GM12865 (cell line): ENCODE results near the gene ID2.

Experiments used
- DNase-seq: peaks from one replicate; pipeline ENCODE4 v3.0.0; 2010; ENCODE audit warnings: low read depth
- H3K4me3 ChIP-seq: 2 replicates; pipeline ENCODE4 v1.5.1; 2011; ENCODE audit warnings: mild to moderate bottlenecking, low read depth, low read length, control low read depth
- CTCF ChIP-seq: IDR thresholded peaks from 2 replicates; pipeline ENCODE4 v1.5.1; 2011; ENCODE audit warnings: low read length, control low read depth, low read depth, inconsistent platforms; ENCODE audit not compliant: insufficient read depth; ENCODE audit errors: missing control alignments

Gene ID2

GRCh38 chr2:8678731-8679566 is 2.9 kb upstream of the ID2 start:
- no peak for TF ChIP-seq CTCF
- H3K4me3 ChIP-seq = peak overlapping the region; percentile 51
- peak; percentile 97 for DNase-seq

- no peak for TF ChIP-seq CTCF
- H3K4me3 ChIP-seq = peak overlapping the region; percentile 51
- no peak for DNase-seq
Observed at GRCh38 chr2:8679567-8679826, 2.4 kb upstream of the ID2 start.

- H3K4me3 ChIP-seq = peak overlapping the region; percentile 71
- no peak for TF ChIP-seq CTCF
- DNase-seq = peak; percentile 31
Observed at GRCh38 chr2:8679827-8680731, 1.8 kb upstream of the ID2 start.

- H3K4me3 ChIP-seq = peak overlapping the region; percentile 71
- TF ChIP-seq CTCF = no peak
- peak; percentile 81 for DNase-seq
Observed at GRCh38 chr2:8680822-8681760, 765 bp upstream of the ID2 start.

- no peak for TF ChIP-seq CTCF
Observed at GRCh38 chr2:8682719-8683667, 1.1 kb downstream of the ID2 start.

GRCh38 chr2:8684540-8684877 is 2.7 kb downstream of the ID2 start:
- H3K4me3 ChIP-seq = peak overlapping the region; percentile 63
- DNase-seq = peak; percentile 62
- TF ChIP-seq CTCF = no peak

More at GRCh38 chr2:8682719-8683667, 1.1 kb downstream of the ID2 start:
- DNase-seq = peak; percentile 51
- peak overlapping the region; percentile 63 for H3K4me3 ChIP-seq
